ENCODE results near the gene UPP1.
A peak's percentile ranks its signal among the peaks of the same experiment; 100 is the strongest.

UPP1 gene

DNA sequence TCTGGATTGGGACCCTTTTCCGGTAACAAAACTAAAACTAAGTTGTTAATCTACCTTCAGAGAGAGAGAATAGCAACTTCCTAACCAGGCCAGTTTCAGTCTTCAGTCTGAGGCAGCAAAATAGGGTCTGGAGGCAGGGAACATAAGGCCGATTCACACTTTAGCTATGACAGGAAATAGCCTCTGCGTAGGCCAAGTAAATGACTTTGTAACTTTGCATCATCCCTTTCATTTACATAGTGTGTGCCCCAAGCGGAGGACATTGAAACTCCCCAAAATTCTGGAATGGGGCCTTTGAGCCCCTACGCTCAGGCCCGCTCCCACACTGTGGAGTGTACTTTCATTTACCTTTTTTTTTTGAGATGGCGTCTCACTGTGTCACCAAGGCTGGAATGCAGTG lies 1.7 kb upstream of the UPP1 start:
- no peak for DNase-seq

DNA sequence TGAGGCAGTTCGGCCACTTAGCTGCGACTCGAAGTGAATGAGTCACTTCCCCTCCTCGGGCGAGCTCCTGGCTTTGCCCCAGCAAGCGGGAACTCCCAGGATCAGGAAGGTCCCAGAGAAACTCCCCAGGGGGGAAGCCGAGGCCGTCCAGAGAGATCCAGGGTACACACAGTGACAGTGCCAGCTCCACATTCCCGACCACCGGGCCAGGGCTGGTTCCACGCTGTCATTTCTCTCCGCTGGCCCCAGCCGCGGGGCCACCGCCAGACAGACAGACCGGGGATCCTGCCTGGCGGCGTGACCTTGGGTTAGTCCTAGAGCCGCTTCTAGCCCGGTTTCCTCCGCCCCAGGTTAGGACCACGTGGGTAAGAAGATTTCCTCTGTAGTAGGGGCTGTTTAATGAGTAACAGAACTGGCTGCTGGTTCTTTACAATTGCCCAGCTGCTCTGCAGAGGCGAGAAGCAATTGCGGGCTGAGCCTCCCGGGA lies 463 bp upstream of the UPP1 start:
- DNase-seq, result peak; percentile 82

DNA sequence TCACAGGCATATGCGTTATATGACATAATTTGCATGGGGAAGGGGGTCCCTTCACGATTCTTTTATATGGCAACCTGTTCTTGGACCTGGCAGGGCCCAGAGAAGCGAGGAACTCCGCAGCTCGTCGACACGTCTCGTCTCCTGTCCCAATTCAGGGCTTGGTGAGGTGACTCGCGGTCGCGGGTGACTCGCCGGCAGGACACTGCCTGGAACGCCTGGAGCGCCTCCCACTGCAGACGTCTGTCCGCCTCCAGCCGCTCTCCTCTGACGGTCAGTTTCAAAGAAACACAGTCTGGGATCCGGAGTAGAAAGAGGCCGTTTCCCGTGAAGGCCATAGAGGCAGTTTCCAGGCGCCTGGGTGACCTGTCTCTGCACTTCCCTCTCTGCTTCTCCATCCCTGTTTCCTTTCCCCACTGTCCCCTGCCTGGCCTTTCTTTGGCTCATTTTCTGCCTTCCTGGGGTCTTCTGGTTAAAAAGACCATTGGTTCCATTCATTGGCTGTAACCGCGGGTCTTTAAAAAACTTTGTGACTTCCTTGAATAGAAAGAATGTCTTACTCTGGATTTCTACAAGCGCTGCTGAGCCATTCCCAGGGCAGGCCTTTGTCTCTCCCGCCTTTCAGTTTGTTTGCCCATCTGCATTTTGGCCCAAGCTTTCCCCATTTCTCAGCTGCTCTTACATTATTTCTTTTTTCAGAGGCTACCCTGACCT lies 1.2 kb downstream of the UPP1 start:
- DNase-seq, result no peak

DNA sequence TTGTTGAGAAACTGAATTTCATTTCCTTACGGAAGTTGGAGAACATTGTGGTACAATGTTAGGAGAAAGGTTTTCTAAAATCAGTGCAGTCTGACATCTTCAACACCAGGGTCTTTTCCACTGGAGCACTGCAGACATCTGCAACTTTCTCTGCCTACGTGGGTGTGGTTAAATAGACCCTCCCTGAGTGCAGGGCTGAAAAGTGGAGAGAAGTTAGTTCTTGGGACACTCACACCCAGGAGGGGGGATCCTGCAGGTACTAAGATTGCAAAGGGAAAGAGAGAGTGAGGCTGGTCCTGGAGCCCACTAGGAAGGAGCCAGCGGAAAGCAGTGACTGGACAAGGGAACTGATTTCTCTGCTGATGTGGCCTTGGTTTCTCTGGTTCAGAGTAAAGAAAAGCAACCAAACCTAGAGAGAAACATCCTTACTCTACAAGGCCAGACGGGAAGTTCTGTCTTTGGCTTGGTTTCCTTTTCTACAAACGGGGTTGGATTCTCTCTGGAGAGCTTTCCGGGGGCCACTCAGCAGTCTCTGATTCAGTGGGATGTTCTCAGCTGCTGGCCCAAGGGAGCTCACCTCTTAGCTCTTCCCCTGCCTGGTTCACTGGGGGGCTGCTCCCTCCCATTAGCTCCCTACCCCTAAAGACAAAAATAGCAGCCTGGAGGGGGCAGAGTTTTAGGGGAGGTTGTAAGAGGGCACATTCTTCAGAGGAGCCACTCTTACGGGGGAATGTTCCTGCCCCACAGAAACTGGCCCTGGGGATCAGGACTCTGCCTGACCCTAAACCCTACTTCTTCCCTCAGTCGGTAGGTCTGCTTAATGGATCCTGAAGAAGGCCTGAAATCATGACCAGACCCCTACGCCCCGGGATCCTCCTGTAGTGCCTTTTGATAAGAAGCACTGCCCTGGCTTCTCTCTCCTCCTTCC lies 2.7 kb downstream of the UPP1 start:
- DNase-seq, result no peak

DNA sequence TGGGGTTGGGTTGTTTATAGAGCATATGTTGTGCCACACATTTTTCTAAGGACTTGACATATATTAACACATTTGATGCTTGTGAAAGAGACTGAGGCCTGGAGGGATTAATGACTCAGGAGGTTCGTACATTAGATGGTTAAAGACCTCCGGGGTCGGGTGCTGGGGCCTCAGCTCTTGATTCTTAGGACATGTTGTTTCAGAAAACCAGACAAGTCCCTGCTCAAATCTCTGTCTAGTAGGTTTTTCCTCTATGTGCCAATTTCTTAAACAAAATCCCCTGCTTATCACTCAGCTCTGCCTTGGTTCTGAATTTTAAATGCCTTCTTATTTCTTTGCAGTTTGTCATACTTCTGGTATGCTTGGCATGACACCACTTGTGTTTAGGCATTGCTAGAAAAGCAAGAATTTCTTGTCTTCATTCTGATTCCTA lies 5.8 kb downstream of the UPP1 start:
- DNase-seq, result no peak

DNA sequence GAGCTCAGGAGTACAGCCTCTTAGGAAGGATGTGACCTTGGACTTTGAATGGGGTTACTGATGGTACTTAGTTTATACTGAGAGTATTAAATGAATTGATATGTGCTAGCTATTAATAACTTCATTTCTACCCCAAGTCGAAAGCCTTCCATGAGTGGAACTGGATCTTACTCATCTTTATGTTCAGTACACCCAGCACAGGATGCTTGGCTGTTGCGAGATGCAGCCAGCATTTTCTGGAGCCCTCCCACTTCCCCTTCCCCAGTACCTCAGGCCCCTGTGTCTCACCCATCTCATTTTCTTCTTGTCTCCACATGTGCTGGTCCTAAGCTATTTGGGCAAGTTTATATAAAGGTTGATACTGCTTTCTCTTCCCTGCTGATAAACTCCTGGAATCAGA lies 7.2 kb downstream of the UPP1 start:
- no peak for DNase-seq

DNA sequence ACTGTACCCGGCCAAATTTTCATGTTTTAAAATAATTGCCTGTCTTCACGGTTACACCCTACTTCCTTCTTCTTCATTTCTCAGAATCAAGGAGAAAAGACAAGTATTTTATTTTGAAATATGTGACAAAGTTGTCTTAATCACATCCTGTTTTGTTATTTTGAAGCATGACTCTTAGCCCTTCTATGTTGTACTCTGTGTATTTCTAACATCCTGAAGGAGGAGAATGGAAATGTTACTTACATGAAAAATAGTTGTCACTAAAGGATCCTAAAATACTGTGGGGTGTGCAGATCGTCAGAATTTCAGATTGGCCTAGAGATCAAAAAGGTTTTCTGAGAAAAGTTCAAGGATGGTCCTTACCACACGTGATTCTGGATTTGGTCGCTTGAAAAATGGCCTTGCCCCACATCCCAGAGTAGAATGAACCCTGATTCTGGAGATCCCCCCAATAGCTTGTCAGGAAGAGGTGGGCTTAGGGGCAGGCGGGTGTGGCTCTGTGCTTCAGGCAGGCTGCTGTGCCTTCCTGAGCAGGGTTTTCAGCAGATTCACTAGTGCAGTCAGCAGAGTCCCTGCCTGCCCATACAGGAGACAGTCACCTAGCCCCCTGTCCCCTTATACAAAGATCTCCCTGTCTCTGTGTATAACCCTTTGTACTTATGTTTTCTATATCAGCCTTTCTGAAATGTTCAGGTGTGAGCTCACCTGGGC lies 8.6 kb downstream of the UPP1 start:
- no peak for DNase-seq

DNA sequence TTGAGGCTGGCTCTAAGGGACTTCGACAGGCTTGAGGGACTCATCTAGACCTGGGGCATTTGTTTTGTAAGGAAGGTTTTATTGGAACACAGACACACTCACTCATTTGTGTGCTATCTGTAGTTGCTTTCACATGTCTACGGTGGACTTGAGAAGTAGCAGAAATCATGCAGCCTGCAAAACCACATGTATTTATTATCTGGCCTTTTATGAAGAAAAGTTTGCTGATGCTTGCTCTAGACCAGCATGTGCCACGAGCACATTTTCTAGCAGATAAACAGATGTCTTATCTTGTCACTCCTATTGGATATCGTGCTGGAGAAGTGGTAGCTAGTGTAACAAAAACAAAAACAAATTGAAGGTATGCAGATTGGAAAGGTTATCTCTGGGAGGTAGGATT lies 9.8 kb downstream of the UPP1 start:
- DNase-seq, result peak; percentile 18

DNA sequence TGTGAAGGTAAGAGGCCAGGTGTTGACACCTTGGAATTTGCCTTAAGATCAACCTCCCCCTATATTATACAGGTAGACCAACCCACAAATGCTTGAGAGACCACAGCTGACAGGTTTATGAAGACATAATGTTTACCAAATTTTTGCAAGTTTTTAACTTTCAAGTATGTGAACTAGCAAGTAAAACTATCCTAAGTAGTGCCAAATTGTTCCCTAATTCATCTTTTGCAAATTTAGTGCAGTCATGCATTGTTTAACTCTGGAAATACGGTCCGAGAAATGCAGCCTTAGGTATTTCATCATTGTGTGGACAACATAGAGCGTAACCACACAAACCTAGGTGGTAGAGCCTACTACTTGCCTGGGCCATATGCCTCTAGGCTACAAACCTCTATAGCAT lies 10.7 kb downstream of the UPP1 start:
- DNase-seq, result no peak

DNA sequence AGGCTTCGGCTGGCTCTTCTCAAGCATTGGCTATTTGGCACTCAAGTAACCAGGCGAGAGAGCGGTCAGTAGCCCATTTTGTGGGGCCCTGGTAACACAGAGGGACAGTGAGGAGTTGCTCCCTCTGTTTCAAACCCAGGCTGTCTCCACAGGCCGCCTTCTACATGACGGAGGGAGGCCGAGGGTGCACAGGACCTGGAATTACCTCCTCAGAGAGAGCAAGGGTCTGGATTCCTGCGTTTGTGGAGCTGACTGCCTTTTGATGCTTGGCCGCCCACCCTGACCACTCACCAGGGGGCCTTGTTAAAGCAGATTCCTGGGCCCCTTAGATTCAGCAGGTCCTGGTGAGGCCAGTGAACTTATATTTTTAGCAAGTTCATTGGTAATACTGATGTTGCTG lies 12.3 kb downstream of the UPP1 start:
- no peak for DNase-seq

DNA sequence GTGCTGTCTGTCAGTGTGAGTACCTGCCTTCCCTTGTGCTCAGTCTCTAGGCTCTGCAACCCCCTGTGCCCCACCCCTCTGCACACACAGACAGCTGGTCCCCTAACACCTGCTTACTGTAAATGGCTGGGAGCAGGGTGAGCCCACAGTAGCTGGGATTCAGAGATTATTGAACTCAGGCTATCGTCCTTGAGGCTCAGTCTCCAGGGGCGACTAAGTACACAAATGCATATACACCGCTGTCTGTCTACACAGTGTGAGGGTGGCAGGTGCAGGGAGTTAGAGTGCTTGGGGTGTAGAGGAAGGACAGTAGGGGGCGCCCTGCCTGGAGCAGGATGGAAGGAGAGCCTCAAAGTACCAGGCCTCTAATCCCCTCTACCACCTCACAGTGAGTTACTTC lies 12.9 kb downstream of the UPP1 start:
- no peak for DNase-seq

DNA sequence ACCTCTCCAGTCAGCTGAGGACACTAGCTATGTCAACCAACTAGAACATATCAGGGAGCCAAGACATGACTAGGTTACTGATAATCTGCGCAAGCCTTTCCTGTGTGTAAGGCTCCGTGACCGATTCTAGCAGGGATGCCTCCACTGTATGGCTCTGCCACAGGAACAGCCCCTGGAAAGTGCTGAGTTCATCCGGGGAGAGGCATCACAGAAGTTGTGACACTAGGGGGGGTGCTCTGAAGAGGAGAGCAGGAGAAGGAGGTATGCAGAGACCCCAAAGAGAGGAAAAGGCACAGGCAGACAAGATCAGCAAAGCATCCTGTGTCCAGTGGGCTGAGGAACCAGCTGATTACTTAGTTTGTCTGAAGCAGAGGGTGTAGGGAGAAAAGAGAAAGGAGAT lies 13.5 kb downstream of the UPP1 start:
- no peak for DNase-seq

DNA sequence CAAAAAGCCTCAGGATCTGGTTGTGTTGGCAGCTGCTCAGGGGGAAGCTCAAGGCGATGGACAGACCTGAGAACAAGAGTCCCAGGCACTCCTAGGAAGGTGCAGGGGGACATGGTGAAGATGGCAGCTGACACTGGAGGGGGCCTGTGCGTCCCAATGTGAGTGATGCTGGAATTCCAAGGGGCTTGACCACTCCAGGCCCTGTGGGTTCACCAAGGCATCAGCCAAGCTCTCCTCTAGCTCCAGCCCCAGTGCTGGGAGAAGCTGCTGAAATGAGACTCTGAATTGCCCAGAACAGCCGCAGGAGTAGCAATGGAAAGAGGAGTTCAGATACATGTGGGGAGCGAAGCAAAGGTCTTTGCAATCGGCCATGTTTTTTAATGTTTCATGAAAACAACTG lies 16.0 kb downstream of the UPP1 start:
- DNase-seq, result no peak

DNA sequence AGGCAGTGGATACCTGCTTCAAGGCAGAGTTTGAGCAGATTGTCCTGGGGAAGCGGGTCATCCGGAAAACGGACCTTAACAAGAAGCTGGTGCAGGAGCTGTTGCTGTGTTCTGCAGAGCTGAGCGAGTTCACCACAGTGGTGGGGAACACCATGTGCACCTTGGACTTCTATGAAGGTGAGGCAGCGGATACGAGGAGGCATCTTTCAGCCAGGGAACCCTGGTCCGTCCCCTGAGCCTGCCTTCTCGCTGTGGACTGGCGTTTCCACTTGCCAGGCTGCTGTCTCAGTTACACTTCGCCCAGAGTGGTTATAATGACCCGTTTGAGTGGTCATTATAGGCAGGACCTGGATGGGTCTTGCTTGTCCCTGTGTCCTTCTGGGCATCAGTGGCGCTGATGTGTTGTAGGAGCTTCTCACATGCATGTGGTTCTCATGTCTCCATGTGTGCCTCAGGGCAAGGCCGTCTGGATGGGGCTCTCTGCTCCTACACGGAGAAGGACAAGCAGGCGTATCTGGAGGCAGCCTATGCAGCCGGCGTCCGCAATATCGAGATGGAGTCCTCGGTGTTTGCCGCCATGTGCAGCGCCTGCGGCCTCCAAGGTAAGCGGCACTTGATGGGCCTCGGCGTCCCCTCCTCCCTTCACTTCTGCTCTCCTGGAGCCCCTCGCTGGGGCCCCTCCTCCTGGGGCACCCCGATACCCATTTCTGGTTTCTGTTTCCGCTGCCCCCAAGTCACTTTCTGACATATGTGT lies 18.0 kb downstream of the UPP1 start:
- DNase-seq, result no peak

DNA sequence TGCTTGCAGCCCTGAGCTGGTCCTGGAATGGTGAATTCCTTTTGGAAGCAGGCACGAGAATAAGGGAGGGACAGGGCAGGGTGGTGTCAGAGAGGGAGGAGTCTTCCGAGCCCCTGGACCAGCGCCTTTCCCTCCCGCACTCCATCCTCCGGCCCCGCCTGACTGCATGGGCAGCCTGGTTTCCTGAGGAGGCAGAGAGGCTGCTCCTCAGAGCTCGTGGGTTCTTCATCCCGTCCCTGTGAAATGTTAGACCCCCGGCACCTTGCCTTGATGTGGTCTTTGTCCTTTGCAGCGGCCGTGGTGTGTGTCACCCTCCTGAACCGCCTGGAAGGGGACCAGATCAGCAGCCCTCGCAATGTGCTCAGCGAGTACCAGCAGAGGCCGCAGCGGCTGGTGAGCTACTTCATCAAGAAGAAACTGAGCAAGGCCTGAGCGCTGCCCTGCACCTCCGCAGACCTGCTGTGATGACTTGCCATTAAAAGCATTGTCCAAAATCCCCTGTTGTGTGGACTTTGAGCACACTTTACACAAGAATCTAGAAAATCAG lies 18.9 kb downstream of the UPP1 start:
- no peak for DNase-seq

DNA sequence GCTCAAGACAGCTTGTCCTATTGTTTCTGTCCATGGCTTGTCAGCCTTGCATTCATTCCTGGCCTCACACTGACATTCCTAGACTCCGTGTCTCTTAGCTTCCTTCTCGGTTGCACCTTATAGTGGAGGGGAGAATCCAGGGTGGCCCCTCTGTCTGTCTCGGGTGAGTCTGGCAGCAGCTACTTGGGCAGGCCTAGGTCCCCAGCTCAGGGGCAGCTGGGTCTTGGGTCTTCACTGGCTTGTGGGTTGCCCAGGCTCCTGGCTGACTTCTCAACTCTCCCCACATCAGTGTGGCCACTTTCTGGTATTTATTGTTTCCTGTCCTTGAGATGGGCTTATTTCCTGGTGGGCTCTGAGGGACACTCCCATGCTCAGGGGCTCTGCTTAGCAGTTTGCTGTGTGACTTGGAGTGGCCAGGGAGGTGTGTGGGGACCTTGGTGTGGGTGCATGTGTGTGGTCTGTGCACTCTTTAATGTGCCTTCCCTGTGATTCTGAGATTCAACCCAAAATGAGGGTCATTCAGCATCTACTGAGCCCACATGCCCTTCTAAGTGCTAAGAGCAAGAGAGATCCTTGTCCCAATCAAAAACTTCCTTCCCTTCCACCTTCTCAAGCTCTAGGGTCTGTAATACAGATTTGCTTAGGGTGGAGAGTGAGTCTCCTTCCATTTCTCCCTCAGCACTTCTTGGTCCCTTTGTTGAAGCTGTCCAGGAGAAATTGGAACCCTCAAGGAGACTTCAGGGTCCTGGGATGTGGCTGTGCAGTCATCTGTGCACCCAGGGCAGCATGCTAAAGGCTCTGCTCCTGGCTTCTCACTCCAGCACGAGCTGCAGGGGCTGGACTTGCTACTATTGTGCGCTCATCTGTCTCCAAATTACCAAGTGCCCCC lies 20.1 kb downstream of the UPP1 start:
- DNase-seq, result no peak

DNA sequence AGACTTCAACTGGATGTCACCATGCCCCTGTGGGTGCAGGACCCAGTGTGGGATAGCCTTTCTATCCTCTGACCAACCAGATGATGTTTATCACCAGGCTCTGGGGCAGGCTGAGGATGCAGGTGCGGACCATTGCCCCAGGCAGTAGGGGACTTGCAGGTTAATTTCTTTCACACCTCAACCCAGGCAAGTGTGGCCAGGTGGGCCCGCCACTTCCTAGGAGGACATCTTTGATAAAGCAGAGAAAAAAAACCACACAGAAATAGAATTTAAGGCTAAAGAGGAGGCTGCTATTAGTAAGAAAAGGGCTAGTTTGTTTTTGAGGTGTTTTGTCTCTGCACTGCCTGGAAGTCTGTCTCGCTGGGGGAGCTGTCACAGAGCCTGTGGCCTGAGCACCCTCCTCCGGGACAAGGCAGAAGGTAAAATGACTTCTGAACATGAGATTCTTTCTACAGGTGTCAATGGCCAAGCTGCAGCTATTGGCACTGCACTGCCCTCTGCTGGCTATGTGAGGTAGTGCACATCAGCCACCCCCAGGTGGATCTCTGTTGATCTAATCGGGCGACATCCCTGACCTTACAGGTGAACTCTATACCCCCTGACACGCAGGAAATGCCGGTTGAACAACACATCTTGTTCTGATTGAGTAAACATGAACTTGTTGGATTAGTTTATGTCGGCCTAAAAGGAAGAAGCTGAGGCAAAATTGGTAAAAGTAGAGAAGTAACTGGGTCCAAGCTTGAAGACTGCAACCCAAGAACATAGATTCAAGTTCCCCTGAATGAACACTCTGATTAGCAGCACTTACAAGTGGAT lies 21.0 kb downstream of the UPP1 start:
- peak; percentile 70 for DNase-seq

DNA sequence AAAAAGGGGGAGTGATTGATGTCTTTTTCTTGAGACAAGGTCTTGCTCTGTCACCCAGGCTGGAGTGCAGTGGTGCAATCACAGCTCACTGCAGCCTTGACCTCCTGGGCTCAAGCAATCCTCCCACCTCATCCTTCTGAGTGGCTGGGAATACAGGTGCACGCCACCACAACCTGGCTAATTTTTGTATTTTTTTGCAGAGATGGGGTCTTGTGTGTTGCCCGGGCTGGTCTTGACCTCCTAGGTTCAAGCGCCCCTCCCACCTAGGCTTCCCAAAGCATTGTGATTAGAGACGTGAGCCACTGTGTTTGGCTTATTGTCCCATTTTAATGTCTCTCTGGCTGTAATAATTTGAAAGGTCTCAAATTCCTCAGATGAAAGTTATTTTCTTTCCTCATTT lies 21.8 kb downstream of the UPP1 start:
- DNase-seq, result no peak

DNA sequence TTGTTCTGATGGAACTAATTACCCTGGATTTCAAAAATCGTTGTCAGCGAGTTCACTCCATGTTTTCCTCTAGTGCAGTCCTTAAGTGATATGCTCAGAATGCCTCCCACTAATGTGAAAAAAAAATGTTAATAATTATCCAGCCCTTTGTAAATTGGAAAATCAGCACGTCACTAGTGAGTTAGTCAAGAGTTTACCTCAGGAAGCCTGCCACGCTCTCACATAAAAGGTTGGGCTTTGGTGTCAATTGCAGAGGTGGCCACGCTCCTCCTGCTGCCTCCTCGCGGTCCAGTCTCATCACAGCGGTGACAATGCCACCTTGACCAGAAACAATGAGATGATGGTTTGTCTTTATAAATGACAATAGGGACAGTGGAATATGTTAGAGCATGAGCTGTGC lies 22.5 kb downstream of the UPP1 start:
- DNase-seq, result no peak

DNA sequence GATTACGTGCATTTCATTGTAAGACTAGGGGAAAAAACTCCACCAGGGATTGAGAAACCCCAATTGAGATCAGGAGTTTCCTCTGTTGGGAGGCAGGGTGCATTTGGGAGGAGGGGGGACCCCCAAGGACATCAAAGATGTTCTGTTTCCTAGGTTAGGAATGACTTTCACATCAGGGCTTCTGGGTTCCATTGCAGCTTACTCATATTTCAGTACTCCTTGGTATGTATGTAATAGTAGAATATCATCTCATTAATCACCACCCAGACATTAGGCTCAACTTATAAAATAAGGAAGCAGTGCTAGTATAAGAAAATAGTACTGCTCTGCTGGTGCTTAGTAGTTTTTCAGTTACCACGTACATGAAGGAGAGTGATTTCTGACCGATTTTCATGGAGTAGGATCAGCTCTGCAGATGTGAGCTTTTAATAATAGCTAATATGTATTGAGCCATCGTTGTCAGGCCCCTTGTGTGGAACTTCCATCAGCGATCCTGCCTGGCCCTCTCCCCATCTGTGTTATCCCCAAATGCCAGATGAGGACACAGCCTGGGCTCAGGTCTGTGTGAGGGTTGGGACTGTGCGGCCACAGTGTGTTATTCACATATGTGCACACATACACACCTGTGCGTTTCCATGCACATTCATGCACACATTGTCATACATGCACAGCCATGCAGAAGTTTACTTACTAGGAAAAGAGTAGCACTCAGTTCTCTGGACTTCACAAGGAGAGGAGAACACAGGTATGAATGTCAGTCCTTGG lies 23.5 kb downstream of the UPP1 start:
- no peak for DNase-seq

All from OCI-M1 (cell line).